ENCODE measurements around the gene TMEM270. TPM values are rescaled to one million over a fixed set of nuclear protein-coding genes. Genes with fewer than 3 reads are reported as not detected.

TMEM270 gene
- total and polyA plus RNA-seq, 8 donors: 0.25 to 0.31 TPM; not detected in 6

- H3K27ac ChIP-seq: no peak overlapping the region
- no peak for DNase-seq
- H3K36me3 ChIP-seq: no peaks in the 10 kb centered on the region
- WGBS, 2 donors: 74 to 80% methylated on average over 5 of the region's 5 CpGs
- no peaks in the 10 kb centered on the region for H3K4me1 ChIP-seq
- no peaks in the 10 kb centered on the region for H3K9me3 ChIP-seq
- TF ChIP-seq CTCF (IDR thresholded peaks at IDR 0.05): no peak
- intact Hi-C loops (cut with DNase I): no loop called here
- no peak for FAIRE-seq
- no peak for ATAC-seq
- no peaks in the 10 kb centered on the region for H3K27me3 ChIP-seq
- no peak overlapping the region for H3K4me3 ChIP-seq
Measured at GRCh38 chr7:73887762-73888161, 26.8 kb downstream of the TMEM270 start.

- no peak for TF ChIP-seq CTCF (IDR thresholded peaks at IDR 0.05)
- Histone ChIP-seq H3K36me3 (no peaks in the 10 kb centered on the region), H3K27ac (no peak overlapping the region), H3K4me1 (no peaks in the 10 kb centered on the region), H3K9me3 (no peaks in the 10 kb centered on the region), H3K27me3 (no peaks in the 10 kb centered on the region), H3K4me3 (no peak overlapping the region)
- 67 to 88% methylated on average over 6 of the region's 6 CpGs for WGBS, 2 donors
- intact Hi-C loops (cut with DNase I): no loop called here
- no peak for FAIRE-seq
- no peak for ATAC-seq
- DNase-seq: no peak
Measured at GRCh38 chr7:73888959-73889358, 28.0 kb downstream of the TMEM270 start.

- FAIRE-seq: no peak
- TF ChIP-seq CTCF (IDR thresholded peaks at IDR 0.05): no peak
- Histone ChIP-seq H3K36me3 (no peaks in the 10 kb centered on the region), H3K27ac (no peak overlapping the region), H3K27me3 (no peaks in the 10 kb centered on the region), H3K9me3 (no peaks in the 10 kb centered on the region), H3K4me1 (no peaks in the 10 kb centered on the region), H3K4me3 (no peak overlapping the region)
- 85 to 90% methylated on average over 16 of the region's 16 CpGs for WGBS, 2 donors
- no peak for ATAC-seq
- intact Hi-C loops (cut with DNase I): no loop called here
- no peak for DNase-seq
Measured at GRCh38 chr7:73890555-73891147, 29.7 kb downstream of the TMEM270 start.

- Histone ChIP-seq H3K9me3 (no peaks in the 10 kb centered on the region), H3K4me1 (no peaks in the 10 kb centered on the region), H3K27ac (no peak overlapping the region), H3K4me3 (no peak overlapping the region), H3K27me3 (no peaks in the 10 kb centered on the region), H3K36me3 (no peaks in the 10 kb centered on the region)
- ATAC-seq (no peak), DNase-seq (no peak), FAIRE-seq (no peak)
- intact Hi-C loops (cut with DNase I): no loop called here
- WGBS, 2 donors: 72 to 79% methylated on average over 16 of the region's 16 CpGs
- no peak for TF ChIP-seq CTCF (IDR thresholded peaks at IDR 0.05)
Measured at GRCh38 chr7:73891178-73891885, 30.4 kb downstream of the TMEM270 start.

All from pancreas (tissue), 10 donors.